Epithelial cell of proximal tubule (primary cell): ENCODE data around the gene MTMR12. TPM values are rescaled to one million over a fixed set of nuclear protein-coding genes. Genes with fewer than 3 reads are reported as not detected.
"Not testable (repeated sequence)": the region's sequence is repeated elsewhere in the genome, so short reads cannot be mapped to it uniquely, and the experiment has no call there.

ENCODE experiments used
- DNase-seq: peaks from one replicate; pipeline ENCODE4 v3.0.0-alpha.2; 2011; ENCODE audit warnings: low read depth
- H3K4me3 ChIP-seq: 2 replicates; pipeline ENCODE4 v1.5.1; 2011; ENCODE audit warnings: low read depth, mild to moderate bottlenecking, low read length
- total RNA-seq: library from RNA; depleted of rRNA; stranded (reverse); fragments of >200 nt; gene quantifications from 2 replicates; pipeline ENCODE4 v1.2.3, GENCODE V29; 2015
- TF ChIP-seq, protein P1 (sequence below): conservative IDR thresholded peaks from 2 replicates; pipeline ENCODE4 v1.5.1; 2012; ENCODE audit warnings: low read depth, mild to moderate bottlenecking, low read length

Gene MTMR12
- total RNA-seq, 1 donor from 2014 or later: 19.1 TPM

DNA sequence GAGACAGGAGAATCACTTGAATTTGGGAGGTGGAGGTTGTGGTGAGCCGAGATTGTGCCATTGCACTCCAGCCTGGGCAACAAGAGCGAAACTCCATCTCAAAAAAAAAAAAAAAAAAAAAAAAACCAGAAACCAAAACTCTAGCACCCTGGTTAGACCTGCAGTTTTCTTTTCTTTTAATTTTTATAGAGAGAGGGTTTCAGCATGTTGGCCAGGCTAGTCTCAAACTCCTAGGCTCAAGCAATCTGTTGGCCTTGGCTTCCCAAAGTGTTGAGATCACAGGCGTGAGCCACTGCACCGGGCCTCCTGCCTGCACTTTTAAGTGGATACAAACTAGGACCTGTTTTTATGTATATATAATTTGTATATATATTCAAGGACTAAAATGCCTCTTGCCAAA is 12.9 kb upstream of the MTMR12 start:
- H3K4me3 ChIP-seq: no peak overlapping the region
- TF ChIP-seq, protein P1, sequence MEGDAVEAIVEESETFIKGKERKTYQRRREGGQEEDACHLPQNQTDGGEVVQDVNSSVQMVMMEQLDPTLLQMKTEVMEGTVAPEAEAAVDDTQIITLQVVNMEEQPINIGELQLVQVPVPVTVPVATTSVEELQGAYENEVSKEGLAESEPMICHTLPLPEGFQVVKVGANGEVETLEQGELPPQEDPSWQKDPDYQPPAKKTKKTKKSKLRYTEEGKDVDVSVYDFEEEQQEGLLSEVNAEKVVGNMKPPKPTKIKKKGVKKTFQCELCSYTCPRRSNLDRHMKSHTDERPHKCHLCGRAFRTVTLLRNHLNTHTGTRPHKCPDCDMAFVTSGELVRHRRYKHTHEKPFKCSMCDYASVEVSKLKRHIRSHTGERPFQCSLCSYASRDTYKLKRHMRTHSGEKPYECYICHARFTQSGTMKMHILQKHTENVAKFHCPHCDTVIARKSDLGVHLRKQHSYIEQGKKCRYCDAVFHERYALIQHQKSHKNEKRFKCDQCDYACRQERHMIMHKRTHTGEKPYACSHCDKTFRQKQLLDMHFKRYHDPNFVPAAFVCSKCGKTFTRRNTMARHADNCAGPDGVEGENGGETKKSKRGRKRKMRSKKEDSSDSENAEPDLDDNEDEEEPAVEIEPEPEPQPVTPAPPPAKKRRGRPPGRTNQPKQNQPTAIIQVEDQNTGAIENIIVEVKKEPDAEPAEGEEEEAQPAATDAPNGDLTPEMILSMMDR: no peak
- DNase-seq: no peak

- TF ChIP-seq, protein P1: no peak
- H3K4me3 ChIP-seq: no peak overlapping the region
- DNase-seq: no peak
Measured at GRCh38 chr5:32325062-32325461, 12.3 kb upstream of the MTMR12 start.

GRCh38 chr5:32323741-32324140 is 11.0 kb upstream of the MTMR12 start:
- no peak overlapping the region for H3K4me3 ChIP-seq
- no peak for DNase-seq

GRCh38 chr5:32322882-32323281 is 10.1 kb upstream of the MTMR12 start:
- TF ChIP-seq, protein P1: no peak
- H3K4me3 ChIP-seq: no peak overlapping the region
- DNase-seq: no peak

More at GRCh38 chr5:32323741-32324140, 11.0 kb upstream of the MTMR12 start:
- TF ChIP-seq, protein P1: no peak

GRCh38 chr5:32321787-32322186 is 9.0 kb upstream of the MTMR12 start:
- DNase-seq, H3K4me3 ChIP-seq: not testable (repeated sequence)

GRCh38 chr5:32320576-32320975 is 7.8 kb upstream of the MTMR12 start:
- TF ChIP-seq, protein P1: no peak
- DNase-seq: no peak
- H3K4me3 ChIP-seq: no peak overlapping the region

DNA sequence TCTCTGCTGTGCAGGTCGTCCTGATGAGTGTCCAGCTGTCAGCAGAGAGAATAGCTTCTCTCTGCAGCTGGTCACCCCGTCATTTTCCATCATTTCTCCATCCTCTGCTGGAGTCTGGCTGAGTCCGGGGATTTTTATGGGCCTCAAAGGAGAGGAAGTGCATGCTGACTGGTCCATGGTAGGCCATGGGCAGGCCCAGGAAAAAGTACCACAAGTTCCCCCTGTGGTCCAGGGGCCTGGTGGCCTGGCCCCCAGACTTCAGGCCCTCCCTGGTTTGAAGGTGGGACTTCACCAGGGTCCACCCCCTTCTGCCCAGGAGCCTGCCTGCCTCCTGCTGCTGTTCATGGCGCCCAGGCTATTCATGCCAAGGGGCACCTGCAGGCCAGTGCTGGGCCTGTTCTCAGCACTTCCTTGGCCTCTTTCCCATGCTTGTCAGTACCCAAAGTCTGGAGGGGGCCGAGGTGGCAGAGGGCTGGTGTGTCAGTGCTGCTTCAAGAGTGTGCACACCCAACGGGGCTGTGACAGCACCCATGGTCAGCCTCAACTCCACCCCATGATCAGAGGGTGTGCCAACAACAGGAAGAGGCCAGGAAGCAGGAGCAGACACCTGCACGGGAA is 7.3 kb upstream of the MTMR12 start:
- TF ChIP-seq, protein P1: no peak
- H3K4me3 ChIP-seq: no peak overlapping the region
- DNase-seq: no peak
